ENCODE results near the gene SPO11.

The SPO11 gene, protein sequence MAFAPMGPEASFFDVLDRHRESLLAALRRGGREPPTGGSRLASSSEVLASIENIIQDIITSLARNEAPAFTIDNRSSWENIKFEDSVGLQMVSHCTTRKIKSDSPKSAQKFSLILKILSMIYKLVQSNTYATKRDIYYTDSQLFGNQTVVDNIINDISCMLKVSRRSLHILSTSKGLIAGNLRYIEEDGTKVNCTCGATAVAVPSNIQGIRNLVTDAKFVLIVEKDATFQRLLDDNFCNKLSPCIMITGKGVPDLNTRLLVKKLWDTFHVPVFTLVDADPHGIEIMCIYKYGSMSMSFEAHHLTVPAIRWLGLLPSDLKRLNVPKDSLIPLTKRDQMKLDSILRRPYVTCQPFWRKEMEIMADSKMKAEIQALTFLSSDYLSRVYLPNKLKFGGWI
- long read RNA-seq, donor 1, result 0 reads
- long read RNA-seq, donor 2, result 0 reads
- long read RNA-seq, donor 3, result 0 reads
- long read RNA-seq, donor 4, result 0 reads
- long read RNA-seq, donor 5, result 0 reads
- long read RNA-seq, donor 6, result 0 reads
- long read RNA-seq, donor 7, result 0 reads
- long read RNA-seq, donor 8, result 0 reads

DNA sequence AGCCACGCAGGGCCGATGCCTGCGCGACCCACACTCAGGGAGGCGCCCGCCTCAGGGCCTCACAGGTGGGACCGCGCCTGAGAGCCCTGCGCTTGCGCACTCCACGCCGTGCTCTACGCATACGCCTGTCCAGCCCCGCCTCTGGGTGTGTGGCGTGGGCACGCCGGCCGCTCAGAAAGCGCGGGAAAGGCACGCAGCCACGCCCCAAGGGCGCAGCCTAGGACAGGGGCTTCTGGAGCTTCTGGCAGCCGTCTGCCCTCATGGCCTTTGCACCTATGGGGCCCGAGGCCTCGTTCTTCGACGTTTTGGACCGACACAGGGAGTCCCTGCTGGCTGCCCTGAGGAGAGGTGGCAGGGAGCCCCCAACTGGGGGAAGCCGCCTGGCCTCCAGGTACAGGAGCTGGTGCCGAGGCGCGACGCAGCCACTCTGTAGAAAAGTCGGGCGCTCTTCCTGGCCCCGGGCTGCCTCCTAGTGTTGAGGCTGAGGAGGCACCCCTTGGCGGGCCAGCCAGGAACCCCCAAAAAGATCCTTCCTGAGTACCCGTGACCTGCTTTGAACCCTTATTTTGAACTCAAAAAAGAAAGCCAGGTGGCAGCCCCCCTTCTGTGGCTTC is at the start of gene SPO11:
Gene SPO11, plus strand, starts transcription at position 196 of the 614 bp plus-strand sequence. Its CDS starts 65 bp downstream, at position 261.
- peak; percentile 43 for DNase-seq

DNA sequence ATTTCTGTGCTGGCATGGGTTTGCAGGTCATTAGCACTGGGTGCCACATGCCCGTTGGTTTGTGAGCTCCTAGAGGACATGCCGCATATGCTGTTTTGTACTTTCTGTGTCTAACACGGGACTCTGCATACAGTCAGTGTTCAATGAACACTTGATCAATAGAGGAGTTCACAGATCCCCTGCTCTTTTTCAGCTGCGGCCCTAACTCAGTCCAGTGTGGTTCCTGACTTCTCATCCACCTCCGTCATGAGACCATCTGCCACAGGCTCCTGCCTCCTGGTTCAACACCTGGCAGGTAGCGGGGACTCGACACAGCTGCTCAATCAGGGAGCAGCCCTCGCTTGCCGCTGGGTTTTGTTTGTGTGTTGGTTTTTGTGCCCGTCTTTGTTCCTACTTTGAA is 49.4 kb upstream of the SPO11 start:
- DNase-seq, result no peak

DNA sequence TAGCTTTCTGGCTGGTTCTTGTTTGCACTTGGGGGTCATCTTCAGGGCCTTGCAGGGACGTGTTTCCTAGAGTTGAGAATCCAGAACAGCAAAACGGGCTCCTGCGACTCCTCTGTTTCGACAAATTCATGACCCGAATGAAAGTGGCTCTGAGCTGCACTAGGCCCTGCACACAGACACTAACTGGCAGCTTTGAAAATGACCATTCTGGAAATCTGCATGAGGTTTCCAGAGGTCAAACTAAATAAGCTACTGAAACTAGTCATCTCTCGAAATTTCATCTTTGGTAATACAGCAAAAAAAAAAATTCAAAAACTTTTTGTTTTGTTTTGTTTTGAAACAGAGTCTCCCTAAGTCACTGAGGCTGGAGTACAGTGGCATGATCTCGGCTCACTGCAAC is 47.7 kb upstream of the SPO11 start:
- DNase-seq, result no peak

DNA sequence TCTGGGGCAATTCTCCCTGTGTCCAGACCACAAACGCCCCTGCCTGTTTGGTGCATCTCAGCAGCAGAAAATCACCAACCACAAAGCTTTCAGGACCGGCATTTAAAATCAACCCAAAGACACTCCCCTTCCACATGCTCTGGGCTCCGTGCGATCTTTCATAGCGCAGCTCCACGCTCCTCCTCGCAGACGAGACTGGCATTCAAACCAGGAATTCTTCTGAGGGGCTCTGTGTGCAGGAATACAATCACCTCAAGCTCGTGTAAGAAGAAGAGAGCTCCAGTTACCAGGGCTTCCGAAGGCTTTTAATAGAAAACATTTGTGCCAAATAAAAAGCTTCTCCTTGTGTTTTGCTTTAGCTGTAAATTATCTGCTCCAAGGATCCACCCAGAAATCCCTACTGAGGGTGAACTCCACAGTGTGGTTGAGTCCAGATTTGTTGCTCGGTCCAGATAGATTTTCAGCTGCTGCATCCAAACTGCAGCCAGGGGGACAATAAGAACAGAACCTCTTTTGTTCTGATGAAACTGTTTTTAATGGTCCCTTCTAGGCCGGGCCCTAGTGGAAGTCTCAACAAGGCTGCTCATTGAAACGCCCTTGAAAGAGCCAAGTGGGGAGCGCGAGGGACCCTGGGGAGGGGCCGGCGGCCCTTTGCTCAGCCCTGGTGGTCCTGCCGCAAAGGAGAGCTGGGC is 46.8 kb upstream of the SPO11 start:
- DNase-seq, result peak; percentile 62

DNA sequence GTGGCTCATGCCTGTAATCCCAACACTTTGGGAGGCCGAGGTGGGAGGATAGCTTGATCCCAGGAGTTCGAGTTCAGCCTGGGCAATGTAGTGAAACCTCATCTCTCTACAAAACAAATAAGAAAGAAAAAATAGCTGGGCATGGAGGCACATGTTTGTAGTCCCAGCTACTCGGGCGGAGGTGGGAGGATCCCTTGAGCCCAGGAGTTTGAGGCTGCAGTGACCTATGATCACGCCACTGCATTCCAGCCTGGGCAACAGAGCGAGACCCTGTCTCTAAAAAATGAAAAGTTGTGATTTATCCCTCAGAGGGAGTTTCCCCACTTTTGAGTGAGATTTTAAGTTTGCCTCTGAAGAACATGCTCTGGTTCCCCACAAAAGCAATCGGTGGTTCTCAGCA is 45.7 kb upstream of the SPO11 start:
- no peak for DNase-seq

DNA sequence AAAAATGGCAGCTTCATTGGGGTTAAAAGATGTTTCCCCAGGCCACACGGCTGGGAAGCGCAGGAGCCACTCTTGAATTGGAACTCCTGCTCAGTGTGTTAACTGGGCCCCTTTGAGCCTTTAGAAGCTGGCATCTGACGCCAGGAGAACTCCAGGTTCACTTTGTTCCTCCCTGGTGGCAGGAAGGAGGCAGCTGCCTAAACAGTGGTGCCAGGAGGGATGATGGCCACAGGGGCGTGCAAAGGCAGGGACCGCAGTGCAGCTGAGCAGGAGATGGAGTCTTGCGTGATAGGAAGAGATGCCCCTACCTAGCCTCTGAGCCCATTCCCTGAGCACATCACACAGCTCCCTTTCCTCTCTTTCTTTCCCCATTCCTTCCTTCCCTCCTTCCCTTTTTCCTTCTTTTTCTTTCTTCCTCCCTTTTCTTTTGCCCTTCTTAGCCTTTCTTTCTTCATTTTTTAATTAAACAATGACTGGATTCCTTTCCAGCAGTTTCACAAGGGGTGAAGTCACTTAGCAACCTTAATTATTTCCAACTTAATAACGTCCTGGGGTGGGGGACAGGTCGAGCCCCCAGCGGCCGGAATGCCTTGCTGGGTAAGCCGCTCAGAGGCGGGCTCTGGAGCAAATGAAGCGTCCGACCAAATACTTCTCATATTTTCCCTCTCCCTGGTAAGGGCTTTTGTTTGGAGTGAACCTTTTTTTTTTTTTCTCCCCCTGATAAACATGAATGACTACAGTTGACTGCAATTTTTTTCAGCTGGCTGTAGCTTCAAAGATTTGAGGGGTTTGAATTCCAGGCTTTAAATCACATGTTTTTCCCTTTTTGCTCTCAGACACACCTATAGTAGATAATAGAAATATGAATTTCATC is 42.4 kb upstream of the SPO11 start:
- peak; percentile 66 for DNase-seq

DNA sequence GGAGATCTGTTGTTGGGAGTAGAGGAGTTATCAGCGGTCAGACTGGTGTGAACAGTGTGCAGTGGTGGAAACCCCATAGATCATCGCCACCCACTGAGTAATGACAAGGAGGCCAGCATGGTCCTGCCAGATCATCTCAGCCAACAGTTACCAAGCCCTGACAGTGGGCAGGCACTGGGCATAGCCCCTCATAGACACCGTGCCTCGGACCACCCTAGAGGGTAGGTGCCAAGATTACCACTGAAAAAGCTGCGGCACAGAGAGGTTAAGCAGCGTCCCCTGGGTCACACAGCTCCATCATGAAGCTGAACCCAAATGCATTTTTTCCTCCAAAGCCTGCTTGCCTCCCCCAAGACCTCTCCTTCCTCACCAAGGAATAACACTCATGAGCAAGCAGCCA is 41.7 kb upstream of the SPO11 start:
- no peak for DNase-seq

DNA sequence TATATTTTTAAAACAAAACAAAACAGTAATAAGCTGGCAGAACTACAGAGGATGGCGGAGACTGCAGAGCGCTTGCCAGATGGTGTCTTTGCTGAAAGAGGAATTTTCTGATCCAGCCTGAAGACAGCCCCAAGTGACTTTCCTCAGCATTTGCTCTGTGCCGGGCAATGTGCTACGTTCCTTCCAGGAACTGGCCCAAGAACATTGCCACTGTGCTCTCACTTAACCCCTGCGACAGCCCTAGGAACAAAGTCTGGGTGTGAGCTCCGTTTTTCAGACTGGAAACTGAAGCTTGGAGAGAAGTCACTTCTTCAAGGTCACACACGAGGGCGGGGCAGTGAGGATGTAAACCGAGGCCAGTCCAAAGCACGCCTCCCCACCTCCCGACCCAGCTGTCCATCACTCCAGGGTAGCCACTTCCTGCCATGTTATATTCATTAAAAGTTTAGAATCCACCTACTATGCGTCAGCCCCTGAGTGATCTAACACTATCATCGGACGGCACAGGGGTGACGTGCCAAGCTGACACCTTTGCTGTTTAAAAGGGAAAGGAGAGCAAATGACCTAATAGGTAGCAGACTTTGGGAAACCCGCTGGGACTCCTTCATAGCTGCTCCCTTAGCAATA is 40.8 kb upstream of the SPO11 start:
- DNase-seq, result no peak

DNA sequence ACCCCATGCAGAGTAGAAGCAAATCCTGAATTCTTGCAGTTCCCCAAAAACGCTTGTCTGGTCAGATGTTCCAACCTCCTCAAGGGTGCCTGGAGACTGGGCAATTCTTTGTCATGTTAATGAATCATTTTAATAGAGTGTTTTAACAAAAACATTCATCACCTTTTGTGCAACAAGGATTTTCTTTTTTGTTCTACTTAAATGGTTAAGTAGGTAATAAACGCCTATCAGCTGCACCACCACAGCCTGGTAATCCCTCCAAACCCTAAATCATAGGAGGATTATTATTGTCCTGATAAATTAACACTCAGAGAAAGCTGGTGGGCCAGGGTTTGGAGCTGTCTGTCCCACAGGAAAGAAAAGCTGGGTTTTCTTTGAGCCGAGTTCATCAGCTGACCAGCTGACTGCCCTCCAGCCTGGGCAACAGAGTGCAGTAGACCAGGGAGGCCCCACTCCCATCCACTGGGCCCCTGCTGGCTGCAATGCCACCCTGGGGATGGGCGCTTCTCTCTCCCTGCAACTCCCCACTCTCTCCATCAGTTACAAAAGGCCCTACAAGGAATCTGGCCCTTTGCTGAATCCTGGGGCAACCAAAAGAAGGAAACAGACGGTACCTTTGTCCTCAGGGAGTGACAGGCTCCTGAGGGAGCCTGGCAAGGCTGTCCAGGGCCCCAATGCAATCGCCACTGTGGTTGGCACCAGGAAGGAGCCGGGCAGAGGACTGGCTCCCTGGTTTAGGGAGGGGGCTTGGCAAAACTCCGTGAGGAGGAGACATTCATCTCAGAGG is 40.0 kb upstream of the SPO11 start:
- no peak for DNase-seq

DNA sequence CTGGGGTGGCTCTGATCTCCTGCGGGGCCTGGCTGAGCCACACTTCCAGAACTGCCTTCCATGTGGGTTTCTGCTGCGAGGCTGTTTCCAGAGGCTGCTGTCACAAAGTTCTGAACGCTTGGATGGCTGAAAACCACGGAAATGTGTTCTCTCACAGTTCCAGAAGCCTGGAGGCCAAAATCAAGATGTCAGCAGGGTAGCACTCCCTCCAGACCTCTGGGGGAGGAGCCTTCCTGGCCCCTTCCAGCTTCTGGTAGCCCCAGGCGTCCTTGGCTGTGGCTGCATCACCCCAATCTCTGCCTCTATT is 39.5 kb upstream of the SPO11 start:
- DNase-seq, result no peak

DNA sequence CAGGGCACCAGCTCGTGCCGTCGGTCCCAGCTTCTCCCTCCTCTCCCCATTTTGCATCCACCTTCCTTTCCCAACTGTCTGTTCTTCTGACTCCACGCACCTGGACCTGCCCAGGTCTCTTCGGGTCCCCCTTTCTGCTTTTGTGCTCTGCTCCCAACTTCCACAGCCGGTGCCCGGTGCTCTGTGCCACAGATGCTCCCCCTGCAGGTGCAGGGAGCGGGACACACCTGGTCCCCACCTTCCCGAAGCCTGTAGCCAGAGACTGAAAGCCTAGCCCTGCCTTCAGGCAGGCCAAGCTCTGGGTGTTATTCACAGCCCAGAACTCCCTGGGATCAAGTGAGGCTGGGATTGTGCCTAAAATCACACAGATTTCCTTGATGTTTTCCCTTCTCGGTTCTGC is 38.6 kb upstream of the SPO11 start:
- DNase-seq, result no peak

DNA sequence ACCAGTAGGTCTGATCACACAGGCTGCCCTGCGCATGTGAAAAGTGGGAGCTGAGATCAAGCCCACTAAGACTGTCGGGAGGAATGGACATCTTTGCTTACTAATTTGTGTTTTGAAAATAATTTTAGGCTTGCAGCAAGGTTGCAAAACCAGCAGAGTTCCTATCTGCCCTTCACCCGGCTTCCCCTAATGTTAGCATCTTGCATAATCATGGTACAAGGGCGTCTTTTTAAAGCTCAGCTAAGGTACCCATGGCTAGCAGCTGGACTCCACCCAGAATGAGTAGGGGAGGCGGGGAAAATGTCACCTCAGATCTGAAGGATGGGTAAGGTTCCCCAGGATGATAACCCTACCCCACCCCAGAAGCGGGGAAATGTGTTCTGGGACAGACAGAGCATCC is 37.9 kb upstream of the SPO11 start:
- DNase-seq, result no peak

DNA sequence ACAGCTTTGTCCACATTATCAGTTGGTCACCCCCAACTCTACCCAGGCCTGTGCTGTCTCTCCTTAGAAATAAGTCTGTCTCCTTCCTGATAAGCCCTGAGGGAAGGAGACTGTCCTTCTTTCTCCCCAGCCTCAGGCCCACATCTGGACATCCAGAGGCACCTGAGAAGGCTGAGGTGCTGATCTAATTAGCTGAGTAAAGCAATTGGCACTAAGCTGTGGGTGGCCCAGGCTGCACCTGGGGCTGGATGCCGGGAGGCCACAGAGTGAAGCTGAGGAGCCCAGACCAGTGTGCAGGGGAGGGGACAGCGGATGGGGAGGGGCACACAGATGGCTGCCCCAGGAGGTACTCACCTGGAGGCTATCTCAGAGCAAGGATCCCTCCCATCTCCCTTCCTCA is 37.0 kb upstream of the SPO11 start:
- DNase-seq, result no peak

DNA sequence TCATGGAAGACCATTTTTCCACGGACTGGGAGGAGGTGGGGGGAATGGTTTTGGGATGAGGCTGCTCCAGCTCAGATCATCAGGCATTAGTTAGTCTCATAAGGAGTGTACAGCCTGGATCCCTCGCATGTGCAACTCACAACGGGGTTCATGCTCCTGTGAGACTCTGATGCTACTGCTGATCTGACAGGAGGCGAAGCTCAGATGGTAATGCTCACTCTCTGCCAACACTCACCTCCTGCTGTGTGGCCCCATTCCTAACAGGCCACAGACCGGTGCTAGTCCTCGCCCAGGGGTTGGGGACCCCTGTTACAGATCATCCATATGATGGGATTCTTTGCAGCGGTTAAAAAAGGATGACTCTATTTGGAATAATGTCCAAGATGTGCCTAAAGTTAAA is 35.6 kb upstream of the SPO11 start:
- no peak for DNase-seq

DNA sequence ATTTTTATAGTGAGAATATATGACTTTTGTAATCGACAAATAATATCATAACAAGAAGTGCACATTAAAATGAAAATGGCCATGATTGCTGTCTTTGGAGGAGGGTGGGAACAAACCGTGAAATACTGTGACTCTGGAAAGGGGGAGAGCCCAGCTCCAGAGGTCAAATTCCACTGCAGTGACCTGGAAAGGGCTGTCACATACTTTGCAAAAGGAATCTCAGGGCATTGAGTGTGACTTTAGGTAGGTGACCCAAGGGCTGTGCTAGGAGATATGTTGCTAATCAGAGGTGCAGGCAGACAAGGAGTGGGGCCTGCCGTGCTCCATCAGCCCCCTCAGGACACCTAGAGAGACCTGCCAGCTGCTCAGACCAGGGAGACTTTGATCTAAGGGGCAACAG is 35.1 kb upstream of the SPO11 start:
- DNase-seq, result no peak

DNA sequence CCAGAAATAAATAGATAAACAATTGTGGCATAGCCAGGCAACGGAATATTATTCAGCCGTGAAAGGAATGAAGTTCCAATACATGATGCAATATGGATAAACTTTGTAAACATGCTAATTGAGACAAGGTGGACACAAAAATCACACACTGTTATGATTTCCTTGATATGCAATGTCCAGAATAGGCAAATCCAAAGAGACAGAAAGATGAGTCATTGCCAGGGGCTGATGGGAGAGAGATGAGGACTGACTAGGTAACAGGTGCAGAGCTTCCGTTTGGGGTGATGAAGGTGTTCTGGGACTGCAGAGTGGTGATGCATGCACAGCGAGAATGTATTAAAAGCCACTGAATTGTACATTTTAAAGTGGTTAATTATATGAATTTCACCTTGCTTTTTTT is 31.1 kb upstream of the SPO11 start:
- DNase-seq, result no peak

DNA sequence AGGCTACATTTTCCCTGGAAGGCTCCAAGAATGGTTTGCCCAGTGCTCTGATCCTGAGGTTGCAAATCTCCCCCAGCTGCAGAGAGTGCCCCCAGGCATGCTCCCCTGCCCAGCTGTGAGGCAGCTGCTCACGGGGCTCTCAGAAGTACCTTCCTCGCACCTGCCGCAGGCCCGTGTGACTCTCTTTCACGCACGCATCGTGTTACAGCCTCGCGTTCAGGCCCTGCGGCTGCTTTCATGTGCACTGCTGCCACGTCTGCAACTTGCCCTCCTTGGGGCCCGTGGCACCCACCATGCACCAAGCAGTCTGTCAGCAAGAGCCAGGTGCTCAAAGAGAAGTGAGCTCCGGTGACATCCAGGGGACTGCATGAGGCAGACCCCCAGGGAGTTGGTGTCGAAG is 28.6 kb upstream of the SPO11 start:
- no peak for DNase-seq

DNA sequence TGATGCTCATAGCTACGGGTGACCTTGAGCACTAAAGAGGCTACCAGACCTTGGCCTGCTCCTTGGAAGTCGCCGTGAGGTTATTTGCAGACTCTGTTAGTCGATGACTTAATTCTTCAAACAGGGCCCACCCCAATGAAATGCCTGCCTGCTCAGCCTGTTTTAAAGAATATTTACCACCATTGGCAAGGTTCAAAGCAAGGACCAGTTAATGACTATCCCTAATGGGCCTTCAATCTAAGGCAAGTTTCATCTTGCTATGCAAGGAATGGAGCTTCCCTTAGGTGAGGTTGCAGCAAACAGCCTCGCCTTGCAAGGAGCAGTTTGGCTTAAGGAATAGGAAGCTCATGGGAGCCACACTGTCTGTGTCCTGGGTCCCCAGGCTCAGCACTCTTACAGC is 22.9 kb upstream of the SPO11 start:
- no peak for DNase-seq

DNA sequence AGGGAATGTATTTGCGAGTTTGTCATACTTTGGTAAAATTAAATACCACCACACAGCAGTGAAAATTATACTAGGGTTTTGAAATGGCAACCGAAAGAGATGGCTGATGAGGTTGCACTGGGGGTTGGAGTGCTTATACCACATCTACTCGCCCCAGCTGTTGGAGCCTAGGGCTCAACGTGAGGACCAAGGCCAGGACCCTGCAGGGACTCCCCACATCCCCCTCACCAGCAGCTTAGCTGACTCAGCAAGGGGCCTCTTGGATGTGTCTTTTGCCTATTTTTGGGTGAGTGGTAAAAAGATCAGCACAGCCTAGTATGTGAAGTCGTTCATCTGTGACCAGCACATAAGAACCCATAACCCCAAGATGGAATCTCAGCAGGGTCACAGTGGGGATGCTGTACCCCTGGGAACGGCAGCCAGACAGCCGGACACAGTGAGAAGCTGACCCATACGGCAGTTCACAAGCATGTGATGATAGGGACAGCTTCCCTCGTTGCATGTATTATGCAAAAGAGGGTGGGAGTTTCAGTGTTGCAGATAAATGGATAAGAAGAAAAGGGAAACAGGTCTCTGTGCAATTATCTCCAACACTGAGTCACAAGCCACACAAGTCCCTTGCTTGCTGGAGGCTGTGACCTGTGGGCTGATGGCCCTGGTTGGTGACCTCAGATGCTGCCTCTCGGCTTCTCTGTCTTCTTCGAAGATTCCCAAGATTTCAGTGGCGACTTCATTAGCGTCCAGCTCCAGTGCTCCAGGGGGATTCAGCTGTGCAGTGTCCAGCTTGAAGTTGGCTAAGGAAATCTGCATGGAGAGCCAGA is 20.9 kb upstream of the SPO11 start:
- no peak for DNase-seq

DNA sequence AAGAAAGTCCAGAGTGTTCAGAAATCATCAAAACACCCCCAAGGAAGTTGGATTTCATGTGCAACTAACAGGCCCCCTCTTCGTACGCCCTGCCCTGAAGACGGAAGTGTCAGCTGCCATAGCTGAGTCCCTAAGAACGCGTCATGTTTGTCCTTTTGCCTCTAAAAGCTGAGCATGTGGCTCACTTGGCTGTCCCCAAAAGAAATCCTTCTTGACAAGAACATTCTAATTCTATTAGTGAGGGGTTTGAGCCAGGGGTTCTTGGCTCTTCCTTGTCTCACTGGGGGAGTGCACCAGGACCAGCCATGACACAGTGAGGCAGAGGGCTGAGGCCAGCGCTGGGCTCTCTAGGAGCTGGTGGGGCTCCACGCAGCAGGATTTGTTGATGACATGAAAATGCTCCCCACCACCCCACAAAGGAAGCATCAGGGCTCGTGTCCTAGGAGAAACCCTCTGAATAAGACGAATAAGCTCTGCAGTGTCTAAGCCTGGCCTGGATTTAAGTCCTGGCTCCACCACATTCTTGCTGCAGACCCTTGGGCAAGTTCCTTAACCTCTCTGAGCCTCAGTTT is 20.0 kb upstream of the SPO11 start:
- DNase-seq, result no peak

Measured in right kidney (tissue), 9 donors.